Neural crest cell (in vitro differentiated cells): ENCODE data around the gene PRKG1. TPM values are rescaled to one million over a fixed set of nuclear protein-coding genes. Genes with fewer than 3 reads are reported as not detected.

Source experiments
- DNase-seq: peaks from one replicate; pipeline ENCODE4 v3.0.0; 2021; ENCODE audit warnings: low read depth, mixed read lengths, low spot score
- H3K27ac Mint-ChIP-seq: one replicate; pipeline ENCODE4 v1.8.0; 2021; ENCODE audit warnings: mild to moderate bottlenecking, mixed read lengths; ENCODE audit not compliant: unreplicated experiment
- H3K27me3 Mint-ChIP-seq: 2 replicates; pipeline ENCODE4 v1.8.0; 2021; ENCODE audit warnings: low read depth, mild to moderate bottlenecking, mixed read lengths
- H3K36me3 Mint-ChIP-seq: 2 replicates; pipeline ENCODE4 v1.8.0; 2021; ENCODE audit warnings: low read depth, mild to moderate bottlenecking, mixed read lengths
- H3K4me1 Mint-ChIP-seq: 2 replicates; pipeline ENCODE4 v1.8.0; 2021; ENCODE audit warnings: mixed read lengths
- H3K4me3 Mint-ChIP-seq: one replicate; pipeline ENCODE4 v1.8.0; 2021; ENCODE audit warnings: mild to moderate bottlenecking, mixed read lengths
- H3K9me3 Mint-ChIP-seq: 2 replicates; pipeline ENCODE4 v1.8.0; 2021; ENCODE audit warnings: mixed read lengths
- total RNA-seq: library from RNA; stranded (reverse); gene quantifications from 2 replicates; pipeline ENCODE4 v1.2.1, GENCODE V29; 2021
- TF ChIP-seq, protein P1 (sequence below): fragments of 200-600 bp; sonication (generic); conservative IDR thresholded peaks from 2 replicates; pipeline ENCODE4 v1.5.0; 2021; ENCODE audit warnings: antibody characterized with exemption, mild to moderate bottlenecking

PRKG1 gene
- total RNA-seq, 1 donor from 2014 or later, result 4.4 TPM

DNA sequence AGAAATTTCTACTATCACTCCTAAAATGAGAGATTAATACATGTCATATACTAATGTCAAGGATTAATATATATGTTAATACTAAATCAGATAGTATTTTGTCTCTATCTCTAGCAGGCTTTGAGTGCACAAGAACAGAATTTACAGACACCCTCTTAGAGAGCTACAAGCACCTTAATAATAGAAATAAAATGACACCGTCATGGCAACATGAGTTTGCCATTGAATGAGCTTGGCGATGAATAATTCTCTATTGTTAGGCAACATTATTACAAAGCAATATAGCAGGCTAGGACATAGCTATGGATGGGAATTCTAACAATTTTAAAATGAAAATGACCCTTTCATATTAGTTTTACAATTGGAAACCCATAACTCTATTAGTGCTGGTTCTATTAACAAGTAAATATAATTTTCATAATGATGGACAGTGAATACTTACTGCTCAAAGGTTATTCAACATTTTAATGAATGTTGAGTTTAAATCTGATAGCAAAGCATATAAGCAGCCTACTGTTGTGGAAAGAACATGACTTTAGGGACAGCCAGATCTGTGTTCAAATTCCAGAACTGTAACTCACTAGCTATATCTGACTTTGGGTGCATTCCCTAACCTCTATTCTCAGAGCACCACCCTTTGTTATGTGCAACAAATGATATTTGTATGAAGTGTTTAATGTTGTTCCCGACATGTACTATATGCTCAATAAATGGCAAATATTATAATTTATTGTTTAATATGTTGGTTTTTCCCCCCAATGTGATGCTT lies 1055.3 kb downstream of the PRKG1 start:
- Mint-ChIP-seq H3K36me3 (no peaks in the 10 kb centered on the region), H3K4me3 (no peak overlapping the region), H3K9me3 (no peaks in the 10 kb centered on the region), H3K27ac (no peak overlapping the region), H3K4me1 (peaks cover 3% of the 10 kb centered on the region), H3K27me3 (no peaks in the 10 kb centered on the region)
- TF ChIP-seq, protein P1, sequence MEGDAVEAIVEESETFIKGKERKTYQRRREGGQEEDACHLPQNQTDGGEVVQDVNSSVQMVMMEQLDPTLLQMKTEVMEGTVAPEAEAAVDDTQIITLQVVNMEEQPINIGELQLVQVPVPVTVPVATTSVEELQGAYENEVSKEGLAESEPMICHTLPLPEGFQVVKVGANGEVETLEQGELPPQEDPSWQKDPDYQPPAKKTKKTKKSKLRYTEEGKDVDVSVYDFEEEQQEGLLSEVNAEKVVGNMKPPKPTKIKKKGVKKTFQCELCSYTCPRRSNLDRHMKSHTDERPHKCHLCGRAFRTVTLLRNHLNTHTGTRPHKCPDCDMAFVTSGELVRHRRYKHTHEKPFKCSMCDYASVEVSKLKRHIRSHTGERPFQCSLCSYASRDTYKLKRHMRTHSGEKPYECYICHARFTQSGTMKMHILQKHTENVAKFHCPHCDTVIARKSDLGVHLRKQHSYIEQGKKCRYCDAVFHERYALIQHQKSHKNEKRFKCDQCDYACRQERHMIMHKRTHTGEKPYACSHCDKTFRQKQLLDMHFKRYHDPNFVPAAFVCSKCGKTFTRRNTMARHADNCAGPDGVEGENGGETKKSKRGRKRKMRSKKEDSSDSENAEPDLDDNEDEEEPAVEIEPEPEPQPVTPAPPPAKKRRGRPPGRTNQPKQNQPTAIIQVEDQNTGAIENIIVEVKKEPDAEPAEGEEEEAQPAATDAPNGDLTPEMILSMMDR, result no peak
- no peak for DNase-seq

DNA sequence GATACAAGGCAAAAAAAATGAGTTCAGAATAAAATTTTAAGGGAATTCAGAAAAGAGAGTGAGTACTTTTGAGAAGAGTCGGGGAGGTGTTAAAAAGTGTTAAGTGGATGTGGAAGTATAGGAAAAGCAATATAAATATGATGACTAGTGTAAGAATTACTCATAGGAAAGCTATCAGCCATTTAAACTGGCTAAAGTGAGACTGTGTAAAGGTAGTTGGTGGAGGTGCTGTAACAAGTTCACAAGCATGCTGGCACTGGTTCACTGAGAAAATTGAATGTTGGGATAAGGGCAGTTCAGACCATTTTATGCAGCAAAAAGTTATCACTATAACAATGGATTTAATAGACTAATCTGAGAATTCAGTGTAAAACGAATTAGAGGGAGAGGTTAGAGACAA lies 1060.8 kb downstream of the PRKG1 start:
- Mint-ChIP-seq H3K4me3 (no peak overlapping the region), H3K27me3 (no peaks in the 10 kb centered on the region), H3K27ac (no peak overlapping the region), H3K9me3 (no peaks in the 10 kb centered on the region), H3K36me3 (no peaks in the 10 kb centered on the region), H3K4me1 (no peaks in the 10 kb centered on the region)
- TF ChIP-seq, protein P1, result no peak
- no peak for DNase-seq

DNA sequence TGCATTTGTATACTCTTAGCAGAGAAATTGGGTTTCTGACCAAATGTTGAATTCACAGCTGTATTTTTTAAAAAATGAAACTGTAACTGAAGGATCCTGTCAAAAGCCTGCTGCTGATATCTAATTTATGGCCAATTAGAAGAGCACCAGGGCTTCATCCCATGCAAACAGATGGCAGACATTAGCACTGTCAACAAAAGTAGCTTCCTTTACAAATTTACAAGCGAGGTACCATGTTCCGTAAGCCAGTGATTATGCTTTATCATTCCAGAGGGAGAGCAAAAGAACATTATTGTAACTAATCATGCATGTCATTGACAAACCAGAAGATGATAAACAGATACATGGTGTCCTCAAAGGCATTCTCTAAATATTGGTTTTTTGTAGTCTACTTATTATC lies 1062.6 kb downstream of the PRKG1 start:
- TF ChIP-seq, protein P1, result no peak
- no peaks in the 10 kb centered on the region for H3K9me3 Mint-ChIP-seq
- no peaks in the 10 kb centered on the region for H3K27me3 Mint-ChIP-seq
- DNase-seq, result no peak
- no peak overlapping the region for H3K4me3 Mint-ChIP-seq
- no peak overlapping the region for H3K27ac Mint-ChIP-seq
- H3K36me3 Mint-ChIP-seq, result no peaks in the 10 kb centered on the region
- H3K4me1 Mint-ChIP-seq, result no peaks in the 10 kb centered on the region

DNA sequence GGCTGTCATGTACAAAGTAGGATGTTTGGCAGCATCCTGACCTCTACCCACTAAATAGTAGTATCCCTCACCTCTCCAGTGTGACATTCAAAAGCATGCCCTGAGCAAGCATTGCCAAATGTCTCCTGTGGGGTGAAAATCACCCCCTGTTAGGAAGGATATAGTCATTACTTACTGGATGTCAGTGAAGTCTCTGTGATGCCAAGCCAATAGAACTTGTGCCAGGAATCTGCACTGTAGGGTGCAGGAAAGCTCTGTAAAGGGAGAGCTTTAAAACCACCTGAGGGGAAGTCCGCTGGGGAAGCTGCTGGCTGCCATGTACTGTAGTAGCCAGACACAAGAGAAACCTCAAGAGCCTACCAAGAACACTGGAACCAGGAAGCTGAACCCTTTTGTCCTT lies 1069.1 kb downstream of the PRKG1 start:
- Mint-ChIP-seq H3K36me3 (no peaks in the 10 kb centered on the region), H3K27ac (no peak overlapping the region), H3K4me3 (no peak overlapping the region), H3K27me3 (no peaks in the 10 kb centered on the region), H3K9me3 (no peaks in the 10 kb centered on the region), H3K4me1 (peaks cover 6% of the 10 kb centered on the region)
- DNase-seq, result no peak
- TF ChIP-seq, protein P1, result no peak

DNA sequence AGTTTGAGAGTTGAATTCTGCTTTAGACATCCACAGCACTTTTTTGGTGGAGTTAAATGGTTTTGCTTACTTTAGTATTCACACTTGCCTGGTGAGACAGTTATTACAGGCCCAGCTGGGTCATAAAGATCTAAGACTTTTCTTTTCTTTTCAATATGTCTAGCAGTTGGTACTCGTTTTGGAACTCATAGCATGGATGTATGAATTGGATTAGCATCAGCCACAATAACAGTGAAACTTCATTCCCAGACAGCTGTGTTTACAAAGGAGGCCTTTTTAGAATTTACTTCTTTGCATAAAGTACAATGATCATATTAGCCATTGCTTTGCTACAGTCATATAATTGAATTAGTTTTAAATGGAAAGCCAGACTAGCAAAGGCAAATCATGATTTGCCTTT lies 1071.3 kb downstream of the PRKG1 start:
- H3K36me3 Mint-ChIP-seq, result no peaks in the 10 kb centered on the region
- H3K9me3 Mint-ChIP-seq, result no peaks in the 10 kb centered on the region
- H3K27me3 Mint-ChIP-seq, result no peaks in the 10 kb centered on the region
- DNase-seq, result no peak
- H3K4me3 Mint-ChIP-seq, result no peak overlapping the region
- TF ChIP-seq, protein P1, result no peak
- H3K4me1 Mint-ChIP-seq, result peaks cover 12% of the 10 kb centered on the region
- no peak overlapping the region for H3K27ac Mint-ChIP-seq
